A673 (cell line): ENCODE data around the gene TRIM36. TPM values are rescaled to one million over a fixed set of nuclear protein-coding genes. Genes with fewer than 3 reads are reported as not detected.
A peak's percentile ranks its signal among the peaks of the same experiment; 100 is the strongest.

Experiments
- BruUV-seq: library from RNA; stranded (reverse); fragments of 400-500 nt; replicated peaks from 2 replicates; lab custom pipeline; 2021; lab: Mats Ljungman, UMichigan
- CTCF ChIA-PET: fragments of 300-600 bp; sonication (Branson Sonifier 250); formaldehyde crosslinking; loops from one replicate; lab custom pipeline; 2022; ENCODE audit warnings: antibody characterized with exemption; lab: Charles Lee
- POLR2A ChIA-PET: fragments of 300-600 bp; sonication (Branson Sonifier 250); formaldehyde crosslinking; loops from one replicate; lab custom pipeline; 2022; ENCODE audit warnings: antibody characterized with exemption; ENCODE audit not compliant: low non-redundant PET; lab: Charles Lee
- DNase-seq: peaks from one replicate; pipeline ENCODE4 v3.0.0-alpha.2; 2015; ENCODE audit warnings: low spot score
- H3K27ac ChIP-seq: fragments of 200-600 bp; sonication (generic); 2 replicates; pipeline ENCODE4 v1.5.1; 2016; ENCODE audit warnings: mixed run types, low read depth, mild to moderate bottlenecking, mixed read lengths, antibody characterized with exemption, low read length; ENCODE audit not compliant: poor library complexity, severe bottlenecking
- H3K27me3 ChIP-seq: fragments of 200-600 bp; sonication (generic); replicated peaks from 2 replicates; pipeline ENCODE4 v1.6.1; 2017; ENCODE audit warnings: mixed run types, low read depth, mild to moderate bottlenecking, mixed read lengths, antibody characterized with exemption, low read length; ENCODE audit not compliant: insufficient read depth, poor library complexity
- H3K36me3 ChIP-seq: fragments of 200-600 bp; sonication (generic); 2 replicates; pipeline ENCODE4 v1.6.1; 2016; ENCODE audit warnings: mixed run types, mild to moderate bottlenecking, mixed read lengths, antibody characterized with exemption, low read length; ENCODE audit not compliant: insufficient read depth, poor library complexity, severe bottlenecking
- H3K4me1 ChIP-seq: fragments of 200-600 bp; sonication (generic); 2 replicates; pipeline ENCODE4 v1.6.1; 2017; ENCODE audit warnings: mixed run types, mild to moderate bottlenecking, mixed read lengths, antibody characterized with exemption, low read length; ENCODE audit not compliant: insufficient read depth, poor library complexity, severe bottlenecking
- H3K4me3 ChIP-seq: fragments of 200-600 bp; sonication (generic); 2 replicates; pipeline ENCODE4 v1.5.1; 2016; ENCODE audit warnings: low read depth, mixed run types, mild to moderate bottlenecking, mixed read lengths, low read length; ENCODE audit not compliant: poor library complexity, severe bottlenecking
- H3K9me3 ChIP-seq: fragments of 200-600 bp; sonication (generic); 2 replicates; pipeline ENCODE4 v1.6.1; 2016; ENCODE audit warnings: mixed run types, low read depth, mild to moderate bottlenecking, mixed read lengths, antibody characterized with exemption, low read length; ENCODE audit not compliant: poor library complexity, severe bottlenecking
- EZH2 ChIP-seq: fragments of 200-600 bp; sonication (generic); IDR thresholded peaks from 2 replicates; pipeline ENCODE4 v1.6.1; 2017; ENCODE audit warnings: borderline replicate concordance, low read depth, mild to moderate bottlenecking, mixed read lengths, antibody characterized with exemption, low read length; ENCODE audit not compliant: poor library complexity, severe bottlenecking
- intact Hi-C: fragments of 100-400 bp; cut with micrococcal nuclease; formaldehyde crosslinking; loops from one replicate; pipeline ENCODE4 v1.10.0; 2022; ENCODE audit not compliant: unreplicated experiment
- total RNA-seq: library from RNA; stranded (reverse); gene quantifications from 2 replicates; pipeline ENCODE4 v1.2.3, GENCODE V29; 2021
- TF ChIP-seq, protein P1 (sequence below): fragments of 300-800, 200-600 bp; sonication (generic); conservative IDR thresholded peaks from 2 replicates; pipeline ENCODE4 v1.5.1; 2017; ENCODE audit warnings: low read depth, mild to moderate bottlenecking, antibody characterized with exemption, low read length, moderate library complexity, mixed read lengths

The TRIM36 gene
- total RNA-seq, 1 experiment from 2014 or later = 16.8 TPM

DNA sequence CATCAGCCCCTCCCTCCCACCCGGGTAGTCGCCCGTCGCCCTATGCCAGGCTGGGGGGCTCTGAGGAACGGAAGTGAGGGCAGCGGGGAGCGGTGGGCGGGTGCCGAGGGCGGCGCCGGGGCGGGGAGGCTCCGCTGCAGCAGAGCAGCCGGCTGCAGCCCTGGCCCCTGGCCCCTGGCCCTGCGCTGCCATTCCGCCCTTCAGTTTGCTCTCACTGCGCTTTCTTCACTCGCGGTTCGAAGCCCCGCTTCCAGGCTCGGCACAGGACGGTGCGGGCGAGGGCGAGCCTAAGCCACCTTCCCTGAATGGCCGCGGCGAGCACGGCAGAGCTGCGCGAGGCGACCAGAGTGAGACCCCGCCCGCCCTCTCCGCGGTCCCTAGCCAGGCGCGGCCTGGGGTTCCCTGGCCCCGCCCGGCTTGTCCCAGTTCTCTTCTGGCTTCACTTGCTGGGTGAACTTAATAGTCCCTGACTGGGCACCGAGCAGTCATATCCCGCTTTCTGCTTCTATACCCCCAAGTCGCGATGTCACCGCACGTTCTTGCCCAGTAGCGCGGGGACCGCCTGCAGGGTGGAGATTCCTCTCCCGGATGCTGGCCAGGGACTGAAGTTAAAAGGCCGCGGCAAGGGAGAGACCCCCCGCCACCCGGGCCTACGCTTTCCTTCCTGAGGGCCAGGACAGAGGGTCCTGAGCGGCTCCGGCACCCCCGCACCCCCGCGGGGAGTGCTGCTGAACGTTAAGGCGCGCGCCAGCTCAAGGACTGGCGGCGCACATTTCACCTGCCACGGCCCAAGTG is 623 bp upstream of the TRIM36 start:
- CTCF ChIA-PET = no interaction called here
- Histone ChIP-seq H3K27ac (peak overlapping the region; percentile 37), H3K27me3 (no peaks in the 10 kb centered on the region), H3K4me1 (no peaks in the 10 kb centered on the region), H3K4me3 (peak overlapping the region; percentile 96), H3K36me3 (no peaks in the 10 kb centered on the region), H3K9me3 (no peaks in the 10 kb centered on the region)
- intact Hi-C loops = loop anchor here (5.0 kb wide), 1 partner anchor 73 kb away; no protein-coding TSS in a partner anchor
- BruUV-seq = no TSS peak
- no peak for DNase-seq
- TF ChIP-seq, protein P1, sequence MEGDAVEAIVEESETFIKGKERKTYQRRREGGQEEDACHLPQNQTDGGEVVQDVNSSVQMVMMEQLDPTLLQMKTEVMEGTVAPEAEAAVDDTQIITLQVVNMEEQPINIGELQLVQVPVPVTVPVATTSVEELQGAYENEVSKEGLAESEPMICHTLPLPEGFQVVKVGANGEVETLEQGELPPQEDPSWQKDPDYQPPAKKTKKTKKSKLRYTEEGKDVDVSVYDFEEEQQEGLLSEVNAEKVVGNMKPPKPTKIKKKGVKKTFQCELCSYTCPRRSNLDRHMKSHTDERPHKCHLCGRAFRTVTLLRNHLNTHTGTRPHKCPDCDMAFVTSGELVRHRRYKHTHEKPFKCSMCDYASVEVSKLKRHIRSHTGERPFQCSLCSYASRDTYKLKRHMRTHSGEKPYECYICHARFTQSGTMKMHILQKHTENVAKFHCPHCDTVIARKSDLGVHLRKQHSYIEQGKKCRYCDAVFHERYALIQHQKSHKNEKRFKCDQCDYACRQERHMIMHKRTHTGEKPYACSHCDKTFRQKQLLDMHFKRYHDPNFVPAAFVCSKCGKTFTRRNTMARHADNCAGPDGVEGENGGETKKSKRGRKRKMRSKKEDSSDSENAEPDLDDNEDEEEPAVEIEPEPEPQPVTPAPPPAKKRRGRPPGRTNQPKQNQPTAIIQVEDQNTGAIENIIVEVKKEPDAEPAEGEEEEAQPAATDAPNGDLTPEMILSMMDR = no peak
- no peak for TF ChIP-seq EZH2
- POLR2A ChIA-PET = no interaction called here

DNA sequence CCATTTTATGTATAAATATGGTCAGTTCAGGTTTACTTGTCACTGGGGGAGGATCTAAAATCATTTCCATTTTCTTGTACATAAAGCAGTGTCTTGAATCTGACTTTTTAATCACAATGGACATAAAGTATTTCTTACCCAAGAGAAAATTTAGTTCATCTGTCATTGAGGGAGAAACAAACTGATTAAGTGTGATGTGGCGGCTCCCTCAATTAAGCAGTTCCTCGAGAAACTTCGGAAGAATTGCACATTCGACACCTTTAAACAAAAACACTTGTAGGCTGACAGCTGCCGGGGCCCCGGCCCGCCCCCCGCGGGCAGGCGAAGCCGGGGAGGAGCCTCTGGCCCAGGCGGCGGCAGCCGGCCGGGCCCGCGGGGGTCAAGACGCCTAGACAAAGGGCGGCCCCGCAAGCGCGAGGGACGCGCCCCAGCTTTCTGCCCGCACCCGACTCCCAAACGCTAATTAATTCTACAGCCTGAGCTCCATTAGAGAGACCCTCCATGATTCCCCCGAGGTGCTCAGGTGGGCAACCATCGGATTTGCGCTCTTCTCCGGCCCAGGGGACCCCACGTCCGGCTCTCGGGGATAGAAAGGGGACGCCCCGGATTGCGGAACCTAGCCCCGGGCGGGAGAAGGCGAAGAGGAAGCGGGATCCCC is 750 bp downstream of the TRIM36 start:
- POLR2A ChIA-PET = no interaction called here
- DNase-seq = peak; percentile 19
- peak overlapping the region; percentile 75 for H3K27ac ChIP-seq
- no peaks in the 10 kb centered on the region for H3K27me3 ChIP-seq
- TF ChIP-seq EZH2 = no peak
- TF ChIP-seq, protein P1 = no peak
- intact Hi-C loops = no loop called here
- CTCF ChIA-PET = no interaction called here
- no peaks in the 10 kb centered on the region for H3K9me3 ChIP-seq
- H3K4me1 ChIP-seq = no peaks in the 10 kb centered on the region
- peak overlapping the region; percentile 96 for H3K4me3 ChIP-seq
- H3K36me3 ChIP-seq = no peaks in the 10 kb centered on the region
- BruUV-seq = no TSS peak

DNA sequence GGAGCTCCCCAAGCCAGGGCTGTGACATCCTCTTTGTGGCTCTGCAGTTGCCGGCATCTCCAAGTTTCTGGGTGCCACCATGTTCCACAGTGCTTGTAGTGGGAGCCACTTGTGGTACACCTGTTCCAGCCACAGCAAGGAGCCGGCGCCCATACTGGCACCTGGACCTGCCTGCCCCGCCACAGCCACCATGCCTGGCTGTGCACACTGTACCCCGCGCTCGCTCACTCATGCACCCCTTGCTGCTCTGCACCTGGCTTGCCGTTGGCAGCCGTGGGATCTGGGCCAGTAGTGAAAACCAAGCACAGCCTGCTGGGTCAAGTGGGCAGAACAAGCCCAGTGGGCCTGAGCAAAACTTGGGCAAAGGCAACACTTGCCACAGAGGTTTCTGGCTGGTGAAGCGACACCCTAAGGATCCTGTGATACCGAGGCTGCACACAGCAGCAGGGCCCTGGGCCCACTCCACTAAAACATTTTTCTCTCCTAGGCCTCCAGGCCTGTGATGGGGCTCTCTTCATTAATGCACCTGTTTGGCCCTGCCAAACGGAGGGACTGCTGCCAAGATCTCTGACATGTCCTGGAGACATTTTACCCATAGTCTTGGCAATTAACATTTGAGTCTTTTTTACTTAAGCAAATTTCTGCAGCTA is 2.8 kb downstream of the TRIM36 start:
- H3K9me3 ChIP-seq = no peaks in the 10 kb centered on the region
- CTCF ChIA-PET = no interaction called here
- intact Hi-C loops = no loop called here

More for the DNA sequence above, 2.8 kb downstream of the TRIM36 start:
- Histone ChIP-seq H3K4me1 (no peaks in the 10 kb centered on the region), H3K36me3 (no peaks in the 10 kb centered on the region), H3K27me3 (no peaks in the 10 kb centered on the region), H3K4me3 (no peak overlapping the region), H3K27ac (no peak overlapping the region)
- DNase-seq = no peak
- TF ChIP-seq, protein P1 = no peak
- no peak for TF ChIP-seq EZH2
- POLR2A ChIA-PET = no interaction called here
- BruUV-seq = no TSS peak
